ENCODE results near the gene VAV3.

VAV3 gene

GRCh38 chr1:107793896-107794453, 171.0 kb downstream of the VAV3 start:
- no peak for DNase-seq (ENCODE audit: low read depth)

GRCh38 chr1:107791348-107791747, 173.6 kb downstream of the VAV3 start:
- no peak for DNase-seq (ENCODE audit: low read depth)

- no peak for DNase-seq (ENCODE audit: low read depth)
Measured at GRCh38 chr1:107789817-107790524, 175.0 kb downstream of the VAV3 start.

GRCh38 chr1:107788206-107789202, 176.5 kb downstream of the VAV3 start:
- no peak for DNase-seq (ENCODE audit: low read depth)

- no peak for DNase-seq (ENCODE audit: low read depth)
Measured at GRCh38 chr1:107787299-107787698, 177.7 kb downstream of the VAV3 start.

- no peak for DNase-seq (ENCODE audit: low read depth)
Measured at GRCh38 chr1:107786203-107786845, 178.7 kb downstream of the VAV3 start.

GRCh38 chr1:107785496-107786202, 179.3 kb downstream of the VAV3 start:
- DNase-seq (ENCODE audit: low read depth) = no peak

GRCh38 chr1:107782217-107782845, 182.6 kb downstream of the VAV3 start:
- no peak for DNase-seq (ENCODE audit: low read depth)

- no peak for DNase-seq (ENCODE audit: low read depth)
Measured at GRCh38 chr1:107781245-107781644, 183.7 kb downstream of the VAV3 start.

GRCh38 chr1:107777664-107778047, 187.3 kb downstream of the VAV3 start:
- no peak for DNase-seq (ENCODE audit: low read depth)

- DNase-seq (ENCODE audit: low read depth) = no peak
Measured at GRCh38 chr1:107776900-107777663, 187.9 kb downstream of the VAV3 start.

GRCh38 chr1:107771377-107771776, 193.6 kb downstream of the VAV3 start:
- no peak for DNase-seq (ENCODE audit: low read depth)

GRCh38 chr1:107767156-107767582, 197.8 kb downstream of the VAV3 start:
- DNase-seq (ENCODE audit: low read depth) = no peak

GRCh38 chr1:107766533-107766932, 198.4 kb downstream of the VAV3 start:
- no peak for DNase-seq (ENCODE audit: low read depth)

- DNase-seq (ENCODE audit: low read depth) = no peak
Measured at GRCh38 chr1:107762751-107763390, 202.1 kb downstream of the VAV3 start.

GRCh38 chr1:107760065-107760464, 204.9 kb downstream of the VAV3 start:
- DNase-seq (ENCODE audit: low read depth) = no peak

GRCh38 chr1:107750364-107750959, 214.5 kb downstream of the VAV3 start:
- DNase-seq (ENCODE audit: low read depth) = no peak

- DNase-seq (ENCODE audit: low read depth) = no peak
Measured at GRCh38 chr1:107748531-107748930, 216.4 kb downstream of the VAV3 start.

- no peak for DNase-seq (ENCODE audit: low read depth)
Measured at GRCh38 chr1:107741242-107741641, 223.7 kb downstream of the VAV3 start.
